ENCODE results near the gene TAAR5.

DNA sequence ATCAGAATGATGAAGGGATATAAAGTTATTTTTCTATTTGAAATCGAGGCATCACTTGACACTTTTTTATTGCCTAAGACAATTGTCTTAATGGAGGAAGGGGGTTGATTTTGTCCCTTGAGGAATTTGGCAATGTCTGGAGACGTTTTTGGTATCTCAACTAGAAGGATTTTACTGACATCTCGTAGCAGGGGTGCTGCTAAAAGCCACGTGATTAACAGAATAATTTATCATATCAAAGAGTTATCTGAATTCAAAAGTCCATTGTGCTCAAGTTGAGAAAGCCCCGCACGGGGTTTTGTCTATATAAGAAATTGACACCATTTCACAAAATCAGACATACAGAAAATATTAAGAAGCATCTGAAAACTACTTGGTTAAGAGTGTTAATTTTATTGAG lies 20.9 kb downstream of the TAAR5 start:
- TF ChIP-seq, protein P1, sequence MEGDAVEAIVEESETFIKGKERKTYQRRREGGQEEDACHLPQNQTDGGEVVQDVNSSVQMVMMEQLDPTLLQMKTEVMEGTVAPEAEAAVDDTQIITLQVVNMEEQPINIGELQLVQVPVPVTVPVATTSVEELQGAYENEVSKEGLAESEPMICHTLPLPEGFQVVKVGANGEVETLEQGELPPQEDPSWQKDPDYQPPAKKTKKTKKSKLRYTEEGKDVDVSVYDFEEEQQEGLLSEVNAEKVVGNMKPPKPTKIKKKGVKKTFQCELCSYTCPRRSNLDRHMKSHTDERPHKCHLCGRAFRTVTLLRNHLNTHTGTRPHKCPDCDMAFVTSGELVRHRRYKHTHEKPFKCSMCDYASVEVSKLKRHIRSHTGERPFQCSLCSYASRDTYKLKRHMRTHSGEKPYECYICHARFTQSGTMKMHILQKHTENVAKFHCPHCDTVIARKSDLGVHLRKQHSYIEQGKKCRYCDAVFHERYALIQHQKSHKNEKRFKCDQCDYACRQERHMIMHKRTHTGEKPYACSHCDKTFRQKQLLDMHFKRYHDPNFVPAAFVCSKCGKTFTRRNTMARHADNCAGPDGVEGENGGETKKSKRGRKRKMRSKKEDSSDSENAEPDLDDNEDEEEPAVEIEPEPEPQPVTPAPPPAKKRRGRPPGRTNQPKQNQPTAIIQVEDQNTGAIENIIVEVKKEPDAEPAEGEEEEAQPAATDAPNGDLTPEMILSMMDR (conservative IDR thresholded peaks at IDR 0.05; ENCODE audit: low read depth, low read length): no peak
- no peak for TF ChIP-seq EZH2 (IDR thresholded peaks at IDR 0.05; ENCODE audit: low read length, unreplicated experiment)

Data from PC-3 (cell line).